Endothelial cell of umbilical vein (primary cell): ENCODE data around the gene SIPA1L3. TPM values are rescaled to one million over a fixed set of nuclear protein-coding genes. Genes with fewer than 3 reads are reported as not detected.
A peak's percentile ranks its signal among the peaks of the same experiment; 100 is the strongest.

Experiments used
- BruUV-seq: library from RNA; stranded (reverse); fragments of 400-500 nt; replicated peaks from 2 replicates; lab custom pipeline; 2021; lab: Mats Ljungman, UMichigan
- CTCF ChIA-PET: fragments of 300-600, 350-600 bp; sonication (Branson Sonifier 250); formaldehyde crosslinking; loops from one replicate; lab custom pipeline; 2021; ENCODE audit warnings: antibody characterized with exemption, inconsistent platforms; lab: Charles Lee
- POLR2A ChIA-PET: fragments of 300-600, 350-600 bp; sonication (Branson Sonifier 250); formaldehyde crosslinking; loops from one replicate; lab custom pipeline; 2021; ENCODE audit warnings: antibody characterized with exemption, inconsistent platforms; lab: Charles Lee
- DNase-seq: peaks from one replicate; pipeline ENCODE4 v3.0.0-alpha.2; 2011; ENCODE audit warnings: low read depth, low spot score
- FAIRE-seq: peaks from 2 replicates; lab custom pipeline; 2011; peaks lifted over from hg19 to GRCh38; lab: Jason Lieb, UNC
- H2AFZ ChIP-seq: 2 replicates; pipeline ENCODE4 v1.6.0; 2012; ENCODE audit warnings: low read depth, low read length, control low read depth, inconsistent platforms
- H3K27ac ChIP-seq: 2 replicates; pipeline ENCODE4 v1.5.1; 2011; ENCODE audit warnings: low read depth, mild to moderate bottlenecking, control low read depth, low read length, moderate library complexity; ENCODE audit not compliant: insufficient read depth
- H3K27me3 ChIP-seq, 2 experiments: 2 replicates each; pipeline versions ENCODE4 v1.6.0 to v1.6.1; 2011; ENCODE audit warnings: low read length in 2 of 2, mixed read lengths in 1 of 2; ENCODE audit not compliant: control insufficient read depth in 2 of 2, insufficient read depth in 2 of 2
- H3K36me3 ChIP-seq, 2 experiments: 2 replicates in 1 of 2; 3 replicates in 1 of 2; pipeline ENCODE4 v1.5.1; 2011; ENCODE audit warnings: low read length in 2 of 2, mild to moderate bottlenecking in 1 of 2, moderate library complexity in 1 of 2; ENCODE audit not compliant: control insufficient read depth in 2 of 2, insufficient read depth in 2 of 2; ENCODE audit errors: extremely low read depth in 1 of 2
- H3K4me1 ChIP-seq: 3 replicates; pipeline ENCODE4 v1.5.1; 2011; ENCODE audit warnings: mild to moderate bottlenecking, low read length; ENCODE audit not compliant: control insufficient read depth, insufficient read depth; ENCODE audit errors: extremely low read depth
- H3K4me2 ChIP-seq: 2 replicates; pipeline ENCODE4 v1.6.1; 2011; ENCODE audit warnings: low read length, control low read depth, mixed read lengths; ENCODE audit not compliant: insufficient read depth
- H3K4me3 ChIP-seq, 3 experiments: fragments of 200-600 bp in 1 of 3; sonication (generic), shearing (Covaris generic) in 1 of 3; replicated peaks in 1 of 3; 2 replicates each; pipeline ENCODE4 v1.5.1; 2011 to 2016; ENCODE audit warnings: control low read depth in 3 of 3, low read length in 3 of 3, mild to moderate bottlenecking in 2 of 3, inconsistent platforms in 1 of 3, low read depth in 1 of 3, moderate library complexity in 1 of 3; ENCODE audit not compliant: insufficient read depth in 1 of 3
- H3K79me2 ChIP-seq: 2 replicates; pipeline ENCODE4 v1.6.0; 2012; ENCODE audit warnings: low read length, inconsistent platforms; ENCODE audit not compliant: control insufficient read depth, insufficient read depth
- H3K9ac ChIP-seq: replicated peaks from 2 replicates; pipeline ENCODE3; 2011; ENCODE audit warnings: low read length, control low read depth; ENCODE audit not compliant: insufficient read depth; ENCODE audit errors: extremely low read depth
- H3K9me1 ChIP-seq: replicated peaks from 3 replicates; pipeline ENCODE4 v1.6.0; 2011; ENCODE audit warnings: mild to moderate bottlenecking, low read length; ENCODE audit not compliant: control insufficient read depth, insufficient read depth; ENCODE audit errors: extremely low read depth
- H3K9me3 ChIP-seq: replicated peaks from 2 replicates; pipeline ENCODE4 v1.5.1; 2012; ENCODE audit warnings: low read length, inconsistent platforms; ENCODE audit not compliant: control insufficient read depth, insufficient read depth
- H4K20me1 ChIP-seq: replicated peaks from 2 replicates; pipeline ENCODE3; 2011; ENCODE audit warnings: mild to moderate bottlenecking, low read length; ENCODE audit not compliant: control insufficient read depth, insufficient read depth; ENCODE audit errors: extremely low read depth
- CTCF ChIP-seq, 2 donors: IDR thresholded peaks; 1 replicate in 1 of 2; 2 replicates in 1 of 2; pipeline ENCODE4 v1.5.1; 2011; ENCODE audit warnings: low read length in 2 of 2, mild to moderate bottlenecking in 2 of 2, moderate library complexity in 2 of 2, control low read depth in 1 of 2, inconsistent platforms in 1 of 2, low read depth in 1 of 2; ENCODE audit not compliant: insufficient read depth in 1 of 2; ENCODE audit errors: extremely low read depth in 1 of 2
- EZH2 ChIP-seq: IDR thresholded peaks from 2 replicates; pipeline ENCODE4 v1.6.1; 2012; ENCODE audit warnings: borderline replicate concordance, low read depth, mild to moderate bottlenecking, moderate library complexity, low read length, inconsistent platforms; ENCODE audit not compliant: severe bottlenecking
- FOS ChIP-seq: IDR thresholded peaks from 2 replicates; pipeline ENCODE4 v1.6.1; 2011; ENCODE audit warnings: mild to moderate bottlenecking, low read length, moderate library complexity, borderline replicate concordance; ENCODE audit not compliant: insufficient read depth
- GATA2 ChIP-seq: IDR thresholded peaks from 2 replicates; pipeline ENCODE4 v1.7.0; 2011; ENCODE audit warnings: low read depth, mild to moderate bottlenecking, moderate library complexity, mixed read lengths, low read length; ENCODE audit not compliant: insufficient read length, insufficient read depth
- MAX ChIP-seq: IDR thresholded peaks from 2 replicates; pipeline ENCODE4 v1.6.1; 2011; ENCODE audit not compliant: insufficient read depth, insufficient read length
- MYC ChIP-seq: IDR thresholded peaks from one replicate; pipeline ENCODE4 v1.6.1; 2011; ENCODE audit warnings: mild to moderate bottlenecking, low read depth, low read length
- POLR2A ChIP-seq: IDR thresholded peaks from 2 replicates; pipeline ENCODE4 v1.6.1; 2012; ENCODE audit warnings: low read depth, mild to moderate bottlenecking, control low read depth, low read length
- POLR2AphosphoS5 ChIP-seq: IDR thresholded peaks from 2 replicates; pipeline ENCODE4 v1.6.1; 2012; ENCODE audit warnings: low read depth, mild to moderate bottlenecking, control low read depth, low read length, moderate library complexity; ENCODE audit not compliant: insufficient read depth
- dilution Hi-C: fragments of 300-500 bp; cut with MboI; formaldehyde crosslinking; loops from one replicate; pipeline ENCODE4 v1.15.0; 2019; ENCODE audit warnings: low sequenced_read_pairs; ENCODE audit not compliant: extremely low pct_ligation_motif_present
- intact Hi-C: fragments of 100-400 bp; cut with micrococcal nuclease; formaldehyde crosslinking; loops from one replicate; pipeline ENCODE4 v1.10.0; 2022
- polyA plus RNA-seq, 4 experiments: library from polyadenylated mRNA; depleted of rRNA in 3 of 4; stranded (reverse) in 3 of 4; unstranded in 1 of 4; fragments of >200 nt; gene quantifications; 2 replicates each; pipeline versions ENCODE4 v1.2.1 to v1.2.3, GENCODE V29; 2011 to 2012; ENCODE audit warnings: missing spikeins in 1 of 4
- total RNA-seq: library from RNA; stranded (reverse); gene quantifications from 2 replicates; pipeline ENCODE4 v1.2.3, GENCODE V29; 2021

The SIPA1L3 gene
- total and polyA plus RNA-seq, 2 donors (not counting 3 experiments of a cell fraction or from before 2014, with no cell fraction given) = 14.2 to 47.2 TPM

- DNase-seq (peak; percentile 17), FAIRE-seq (no peak)
- H2AFZ ChIP-seq = no peak overlapping the region
- no TSS peak for BruUV-seq
- no peaks in the 10 kb centered on the region for H3K4me1 ChIP-seq
- H3K9me1 ChIP-seq = no peaks in the 10 kb centered on the region
- ChIA-PET POLR2A (no interaction called here), CTCF (interaction anchor here (1.0 to 2.3 kb wide), 2 partner anchors 31 to 271 kb away, joined by 4 to 6 read pairs; no protein-coding TSS in a partner anchor)
- no peaks in the 10 kb centered on the region for H4K20me1 ChIP-seq
- no peak overlapping the region for H3K4me3 ChIP-seq
- intact Hi-C loops = no loop called here
- TF ChIP-seq MYC = no peak
- peak; percentile 15 for TF ChIP-seq MAX
- dilution Hi-C loops = no loop called here
- H3K79me2 ChIP-seq = no peaks in the 10 kb centered on the region
- no peak overlapping the region for H3K27ac ChIP-seq
- peaks cover 0 to 2% of the 10 kb centered on the region in 2 experiments for H3K36me3 ChIP-seq
- H3K9ac ChIP-seq = no peak overlapping the region
- no peaks in the 10 kb centered on the region for H3K27me3 ChIP-seq
- no peak overlapping the region for H3K4me2 ChIP-seq
- no peaks in the 10 kb centered on the region for H3K9me3 ChIP-seq
These were observed 266.5 kb downstream of the SIPA1L3 start for GRCh38 chr19:38173291-38174041.

- Histone ChIP-seq H4K20me1 (no peaks in the 10 kb centered on the region), H3K79me2 (no peaks in the 10 kb centered on the region), H3K9me3 (no peaks in the 10 kb centered on the region), H3K36me3 (peaks cover 0 to 2% of the 10 kb centered on the region in 2 experiments), H3K4me3 (no peak overlapping the region), H3K9ac (no peak overlapping the region), H3K27me3 (no peaks in the 10 kb centered on the region), H3K9me1 (no peaks in the 10 kb centered on the region), H3K4me1 (no peaks in the 10 kb centered on the region), H3K4me2 (no peak overlapping the region), H2AFZ (no peak overlapping the region), H3K27ac (no peak overlapping the region)
- no peak for FAIRE-seq
- POLR2A ChIA-PET = no interaction called here
- TF ChIP-seq POLR2A (no peak), EZH2 (no peak), FOS (no peak), MYC (no peak), CTCF (IDR thresholded peaks at IDR 0.05; ENCODE audit: extremely low read depth in 1 of 2, insufficient read depth in 1 of 2, low read depth in 1 of 2, low read length in 2 of 2) (no peak), POLR2AphosphoS5 (no peak), GATA2 (no peak)
- CTCF ChIA-PET = interaction anchor here (0.7 to 1.5 kb wide), 2 partner anchors 8 to 273 kb away, joined by 3 to 4 read pairs; no protein-coding TSS in a partner anchor
- no peak for DNase-seq
- dilution Hi-C loops = no loop called here
- intact Hi-C loops = no loop called here
- BruUV-seq = no TSS peak
These were observed 268.4 kb downstream of the SIPA1L3 start for GRCh38 chr19:38175422-38175821.
